GM21717 (cell line): ENCODE data around the gene IFT122.
"Not testable (repeated sequence)": the region's sequence is repeated elsewhere in the genome, so short reads cannot be mapped to it uniquely, and the experiment has no call there.

Source experiments
- ATAC-seq: cut with Tn5 transposase; IDR thresholded peaks from one replicate; pipeline ENCODE4 v1.9.1; 2021; ENCODE audit warnings: mild to moderate bottlenecking, moderate library complexity; ENCODE audit not compliant: unreplicated experiment

IFT122 gene

GRCh38 chr3:129515108-129515820, 75.2 kb downstream of the IFT122 start:
- not testable (repeated sequence) for ATAC-seq

- not testable (repeated sequence) for ATAC-seq
These were observed 75.9 kb downstream of the IFT122 start for GRCh38 chr3:129515821-129516432.

GRCh38 chr3:129517516-129517915, 77.5 kb downstream of the IFT122 start:
- ATAC-seq: no peak

- ATAC-seq: no peak
These were observed 78.1 kb downstream of the IFT122 start for GRCh38 chr3:129518038-129518561.

- ATAC-seq: no peak
These were observed 78.6 kb downstream of the IFT122 start for GRCh38 chr3:129518581-129518980.

- no peak for ATAC-seq
These were observed 79.4 kb downstream of the IFT122 start for GRCh38 chr3:129519449-129519848.

GRCh38 chr3:129519896-129520715, 80.1 kb downstream of the IFT122 start:
- ATAC-seq: no peak

- no peak for ATAC-seq
These were observed 80.9 kb downstream of the IFT122 start for GRCh38 chr3:129520960-129521359.

- no peak for ATAC-seq
These were observed 81.6 kb downstream of the IFT122 start for GRCh38 chr3:129521611-129522010.

- no peak for ATAC-seq
These were observed 82.9 kb downstream of the IFT122 start for GRCh38 chr3:129522953-129523352.

- ATAC-seq: no peak
These were observed 84.1 kb downstream of the IFT122 start for GRCh38 chr3:129524081-129524480.

- ATAC-seq: no peak
These were observed 85.4 kb downstream of the IFT122 start for GRCh38 chr3:129525341-129525968.

GRCh38 chr3:129526121-129526900, 86.3 kb downstream of the IFT122 start:
- peak; percentile 97 for ATAC-seq

- ATAC-seq: no peak
These were observed 87.2 kb downstream of the IFT122 start for GRCh38 chr3:129527262-129527661.

- no peak for ATAC-seq
These were observed 88.6 kb downstream of the IFT122 start, which contains the start of gene RHO for GRCh38 chr3:129528589-129529100. RHO (plus strand) TSS chr3:129528639; CDS start chr3:129528734, 95 bp downstream.

GRCh38 chr3:129529436-129530210, 89.6 kb downstream of the IFT122 start:
- ATAC-seq: no peak

GRCh38 chr3:129530251-129530791, 90.3 kb downstream of the IFT122 start:
- ATAC-seq: no peak

- no peak for ATAC-seq
These were observed 90.8 kb downstream of the IFT122 start for GRCh38 chr3:129530821-129531220.

- no peak for ATAC-seq
These were observed 91.7 kb downstream of the IFT122 start for GRCh38 chr3:129531699-129532098.
